ENCODE results near the gene EPHB1. TPM values are rescaled to one million over a fixed set of nuclear protein-coding genes. Genes with fewer than 3 reads are reported as not detected.

The EPHB1 gene
- total RNA-seq, 1 experiment from 2014 or later = 0.86 TPM

DNA sequence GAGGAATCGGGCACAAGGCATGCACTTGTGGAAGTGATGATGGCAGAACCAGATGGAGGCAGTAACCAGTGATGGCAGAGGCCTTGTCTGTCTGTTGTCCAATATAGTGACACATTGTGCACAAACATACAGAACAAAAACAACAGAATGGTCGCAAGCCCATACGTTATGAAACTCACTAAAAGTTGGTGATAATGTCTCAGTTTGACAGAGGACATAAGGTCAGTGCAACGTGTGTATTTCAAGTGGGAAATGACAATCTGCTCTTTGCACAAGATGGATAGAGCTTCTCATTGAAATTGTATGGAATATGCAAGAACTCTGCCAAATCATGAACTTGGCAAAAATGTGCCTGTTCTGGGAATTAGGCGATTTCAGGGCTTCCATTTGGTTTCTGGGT lies 169.2 kb downstream of the EPHB1 start (continued):
- TF ChIP-seq, protein P1, sequence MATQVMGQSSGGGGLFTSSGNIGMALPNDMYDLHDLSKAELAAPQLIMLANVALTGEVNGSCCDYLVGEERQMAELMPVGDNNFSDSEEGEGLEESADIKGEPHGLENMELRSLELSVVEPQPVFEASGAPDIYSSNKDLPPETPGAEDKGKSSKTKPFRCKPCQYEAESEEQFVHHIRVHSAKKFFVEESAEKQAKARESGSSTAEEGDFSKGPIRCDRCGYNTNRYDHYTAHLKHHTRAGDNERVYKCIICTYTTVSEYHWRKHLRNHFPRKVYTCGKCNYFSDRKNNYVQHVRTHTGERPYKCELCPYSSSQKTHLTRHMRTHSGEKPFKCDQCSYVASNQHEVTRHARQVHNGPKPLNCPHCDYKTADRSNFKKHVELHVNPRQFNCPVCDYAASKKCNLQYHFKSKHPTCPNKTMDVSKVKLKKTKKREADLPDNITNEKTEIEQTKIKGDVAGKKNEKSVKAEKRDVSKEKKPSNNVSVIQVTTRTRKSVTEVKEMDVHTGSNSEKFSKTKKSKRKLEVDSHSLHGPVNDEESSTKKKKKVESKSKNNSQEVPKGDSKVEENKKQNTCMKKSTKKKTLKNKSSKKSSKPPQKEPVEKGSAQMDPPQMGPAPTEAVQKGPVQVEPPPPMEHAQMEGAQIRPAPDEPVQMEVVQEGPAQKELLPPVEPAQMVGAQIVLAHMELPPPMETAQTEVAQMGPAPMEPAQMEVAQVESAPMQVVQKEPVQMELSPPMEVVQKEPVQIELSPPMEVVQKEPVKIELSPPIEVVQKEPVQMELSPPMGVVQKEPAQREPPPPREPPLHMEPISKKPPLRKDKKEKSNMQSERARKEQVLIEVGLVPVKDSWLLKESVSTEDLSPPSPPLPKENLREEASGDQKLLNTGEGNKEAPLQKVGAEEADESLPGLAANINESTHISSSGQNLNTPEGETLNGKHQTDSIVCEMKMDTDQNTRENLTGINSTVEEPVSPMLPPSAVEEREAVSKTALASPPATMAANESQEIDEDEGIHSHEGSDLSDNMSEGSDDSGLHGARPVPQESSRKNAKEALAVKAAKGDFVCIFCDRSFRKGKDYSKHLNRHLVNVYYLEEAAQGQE (IDR thresholded peaks at IDR 0.05; ENCODE audit: low read depth) = no peak

DNA sequence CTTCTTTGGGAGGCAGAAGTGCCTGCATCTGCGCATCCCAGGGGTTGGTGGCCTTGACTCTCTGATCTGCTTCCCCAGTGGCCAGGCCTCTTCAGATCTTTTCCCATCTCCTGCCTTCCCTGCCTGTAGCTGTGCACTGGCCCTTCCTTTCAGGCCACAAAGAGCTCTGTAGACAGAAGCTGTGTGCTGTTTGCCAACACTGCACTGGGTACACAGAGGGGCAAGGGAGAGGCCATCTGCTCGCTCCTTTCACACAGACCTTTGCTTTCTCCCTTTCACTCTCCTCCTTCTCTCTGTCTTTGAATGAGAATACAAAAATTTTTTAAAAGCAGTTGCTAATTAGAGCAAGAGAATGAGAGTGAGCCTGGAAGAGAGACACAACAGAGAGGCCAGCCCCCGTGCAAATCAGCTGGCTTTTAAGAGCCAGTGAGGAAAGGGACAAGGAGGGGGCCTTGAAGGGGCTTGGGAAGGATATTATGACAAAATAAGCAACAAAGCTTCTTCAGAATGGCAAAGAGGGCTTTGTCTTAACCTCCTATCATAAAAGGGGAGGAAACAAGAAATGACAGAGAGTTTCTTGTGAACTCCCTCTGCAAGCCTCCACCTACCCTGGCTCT lies 170.9 kb downstream of the EPHB1 start:
- RAD21 ChIA-PET (ENCODE audit: low non-redundant PET in 1 of 2, low total read pairs in 2 of 2, uncharacterized antibody in 2 of 2, unreplicated experiment in 2 of 2) = no interaction called here
- no peak for TF ChIP-seq POLR2A (IDR thresholded peaks at IDR 0.05; ENCODE audit: borderline replicate concordance, extremely low read depth, insufficient read depth, insufficient read length)
- no peak for TF ChIP-seq SIN3A (IDR thresholded peaks at IDR 0.05; ENCODE audit: low read depth)
- no peak for TF ChIP-seq JUND (IDR thresholded peaks at IDR 0.05)
- no peak for TF ChIP-seq ELF1 (IDR thresholded peaks at IDR 0.05; ENCODE audit: borderline replicate concordance, low read depth)
- TF ChIP-seq EZH2 (IDR thresholded peaks at IDR 0.05) = no peak
- TF ChIP-seq, protein P2, sequence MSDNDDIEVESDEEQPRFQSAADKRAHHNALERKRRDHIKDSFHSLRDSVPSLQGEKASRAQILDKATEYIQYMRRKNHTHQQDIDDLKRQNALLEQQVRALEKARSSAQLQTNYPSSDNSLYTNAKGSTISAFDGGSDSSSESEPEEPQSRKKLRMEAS (IDR thresholded peaks at IDR 0.05) = no peak
- TF ChIP-seq EGR1 (IDR thresholded peaks at IDR 0.05; ENCODE audit: low read depth) = no peak
- no peak for TF ChIP-seq FOSL1 (IDR thresholded peaks at IDR 0.05; ENCODE audit: low read depth)
- TF ChIP-seq, protein P3, sequence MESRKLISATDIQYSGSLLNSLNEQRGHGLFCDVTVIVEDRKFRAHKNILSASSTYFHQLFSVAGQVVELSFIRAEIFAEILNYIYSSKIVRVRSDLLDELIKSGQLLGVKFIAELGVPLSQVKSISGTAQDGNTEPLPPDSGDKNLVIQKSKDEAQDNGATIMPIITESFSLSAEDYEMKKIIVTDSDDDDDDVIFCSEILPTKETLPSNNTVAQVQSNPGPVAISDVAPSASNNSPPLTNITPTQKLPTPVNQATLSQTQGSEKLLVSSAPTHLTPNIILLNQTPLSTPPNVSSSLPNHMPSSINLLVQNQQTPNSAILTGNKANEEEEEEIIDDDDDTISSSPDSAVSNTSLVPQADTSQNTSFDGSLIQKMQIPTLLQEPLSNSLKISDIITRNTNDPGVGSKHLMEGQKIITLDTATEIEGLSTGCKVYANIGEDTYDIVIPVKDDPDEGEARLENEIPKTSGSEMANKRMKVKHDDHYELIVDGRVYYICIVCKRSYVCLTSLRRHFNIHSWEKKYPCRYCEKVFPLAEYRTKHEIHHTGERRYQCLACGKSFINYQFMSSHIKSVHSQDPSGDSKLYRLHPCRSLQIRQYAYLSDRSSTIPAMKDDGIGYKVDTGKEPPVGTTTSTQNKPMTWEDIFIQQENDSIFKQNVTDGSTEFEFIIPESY (IDR thresholded peaks at IDR 0.05; ENCODE audit: extremely low read depth, insufficient replicate concordance, low read length) = no peak
- TF ChIP-seq, protein P4, sequence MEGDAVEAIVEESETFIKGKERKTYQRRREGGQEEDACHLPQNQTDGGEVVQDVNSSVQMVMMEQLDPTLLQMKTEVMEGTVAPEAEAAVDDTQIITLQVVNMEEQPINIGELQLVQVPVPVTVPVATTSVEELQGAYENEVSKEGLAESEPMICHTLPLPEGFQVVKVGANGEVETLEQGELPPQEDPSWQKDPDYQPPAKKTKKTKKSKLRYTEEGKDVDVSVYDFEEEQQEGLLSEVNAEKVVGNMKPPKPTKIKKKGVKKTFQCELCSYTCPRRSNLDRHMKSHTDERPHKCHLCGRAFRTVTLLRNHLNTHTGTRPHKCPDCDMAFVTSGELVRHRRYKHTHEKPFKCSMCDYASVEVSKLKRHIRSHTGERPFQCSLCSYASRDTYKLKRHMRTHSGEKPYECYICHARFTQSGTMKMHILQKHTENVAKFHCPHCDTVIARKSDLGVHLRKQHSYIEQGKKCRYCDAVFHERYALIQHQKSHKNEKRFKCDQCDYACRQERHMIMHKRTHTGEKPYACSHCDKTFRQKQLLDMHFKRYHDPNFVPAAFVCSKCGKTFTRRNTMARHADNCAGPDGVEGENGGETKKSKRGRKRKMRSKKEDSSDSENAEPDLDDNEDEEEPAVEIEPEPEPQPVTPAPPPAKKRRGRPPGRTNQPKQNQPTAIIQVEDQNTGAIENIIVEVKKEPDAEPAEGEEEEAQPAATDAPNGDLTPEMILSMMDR (IDR thresholded peaks at IDR 0.05 in 2 of 3, conservative IDR thresholded peaks at IDR 0.05 in 1 of 3; ENCODE audit: borderline replicate concordance in 1 of 3, insufficient read depth in 1 of 3, low read depth in 2 of 3, low read length in 2 of 3) = no peak
- no peak for TF ChIP-seq ZNF274 (IDR thresholded peaks at IDR 0.05; ENCODE audit: low read depth, low read length)
- no peak for TF ChIP-seq TCF7L2 (IDR thresholded peaks at IDR 0.05; ENCODE audit: borderline replicate concordance, extremely low read depth, insufficient read depth, insufficient read length)
- TF ChIP-seq, protein P5, sequence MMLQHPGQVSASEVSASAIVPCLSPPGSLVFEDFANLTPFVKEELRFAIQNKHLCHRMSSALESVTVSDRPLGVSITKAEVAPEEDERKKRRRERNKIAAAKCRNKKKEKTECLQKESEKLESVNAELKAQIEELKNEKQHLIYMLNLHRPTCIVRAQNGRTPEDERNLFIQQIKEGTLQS (IDR thresholded peaks at IDR 0.05) = no peak
- TF ChIP-seq YY1 (IDR thresholded peaks at IDR 0.05; ENCODE audit: extremely low read depth, insufficient replicate concordance, low read depth, low read length) = no peak
- TF ChIP-seq CEBPB (IDR thresholded peaks at IDR 0.05; ENCODE audit: low read depth) = no peak
- no peak for TF ChIP-seq SP1 (IDR thresholded peaks at IDR 0.05; ENCODE audit: low read depth)
- no peak for TF ChIP-seq RAD21 (IDR thresholded peaks at IDR 0.05; ENCODE audit: low read depth)

More for the DNA sequence above, 170.9 kb downstream of the EPHB1 start:
- no peaks in the 10 kb centered on the region for H3K79me2 ChIP-seq (ENCODE audit: insufficient read depth, low read length)
- H3K9me2 ChIP-seq (ENCODE audit: insufficient read depth) = no peaks in the 10 kb centered on the region
- ChIA-PET CTCF (no interaction called here), POLR2A (no interaction called here)
- ATAC-seq (no peak), DNase-seq (ENCODE audit: low read depth, low spot score) (no peak)
- H3K36me3 ChIP-seq (ENCODE audit: control insufficient read depth in 1 of 2, insufficient read depth in 2 of 2, low read length in 2 of 2) = no peaks in the 10 kb centered on the region
- H4K20me1 ChIP-seq (ENCODE audit: insufficient read depth) = no peaks in the 10 kb centered on the region; the same call in 1 of the 2 replicates
- no TSS peak for BruUV-seq (replicated peaks)
- intact Hi-C loops (cut with micrococcal nuclease) = no loop called here
- peaks cover 51% of the 10 kb centered on the region for H3K27me3 ChIP-seq (ENCODE audit: insufficient read depth, low read length)
- H3K9ac ChIP-seq (ENCODE audit: low read length) = no peak overlapping the region
- no peaks in the 10 kb centered on the region for H3K4me1 ChIP-seq (ENCODE audit: control insufficient read depth in 1 of 2, insufficient read depth in 2 of 2, low read length in 2 of 2)
- H3K4me2 ChIP-seq (ENCODE audit: low read length) = no peak overlapping the region
- H3K4me3 ChIP-seq (replicated peaks in 1 of 2; ENCODE audit: low read depth in 1 of 2, low read length in 2 of 2) = no peak overlapping the region
- H3K27ac ChIP-seq (ENCODE audit: low read depth, low read length) = no peak overlapping the region
- H3K9me3 ChIP-seq (ENCODE audit: control insufficient read depth in 1 of 2, insufficient read depth in 1 of 2, low read depth in 1 of 2, low read length in 2 of 2) = no peaks in the 10 kb centered on the region
- no peak overlapping the region for H2AFZ ChIP-seq (ENCODE audit: low read depth, low read length, poor library complexity, severe bottlenecking)

Data from HCT116 (cell line).